UCSD-AML1 (cell line): ENCODE results near the gene B4GALNT3.
"Not testable (repeated sequence)": the region's sequence is repeated elsewhere in the genome, so short reads cannot be mapped to it uniquely, and the experiment has no call there.

ENCODE experiments used
- DNase-seq: peaks from one replicate; lab custom pipeline; 2025; ENCODE audit not compliant: unreplicated experiment; lab: John Stamatoyannopoulos, UW

Gene B4GALNT3

GRCh38 chr12:573232-573631 lies 113.5 kb downstream of the B4GALNT3 start:
- no peak for DNase-seq

GRCh38 chr12:574475-575128 lies 114.9 kb downstream of the B4GALNT3 start:
- no peak for DNase-seq

DNA sequence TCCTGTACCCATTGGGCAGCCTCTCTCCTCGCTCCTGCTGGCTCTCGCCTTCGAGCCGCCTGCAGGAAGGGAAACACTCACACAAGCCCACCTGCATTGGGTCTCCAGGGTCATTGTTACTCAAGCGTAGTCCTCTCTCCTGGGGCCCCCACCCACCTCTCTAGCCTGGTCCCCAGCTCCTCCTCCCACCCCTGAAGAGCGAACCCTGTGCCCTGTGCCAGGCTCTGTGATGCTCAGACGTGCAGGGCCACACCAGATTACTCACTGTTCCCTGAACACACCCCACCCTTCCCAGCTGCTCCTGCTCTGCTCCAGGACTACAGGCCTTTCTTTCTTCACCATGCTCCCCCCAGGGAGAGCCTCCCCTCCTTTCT lies 115.4 kb downstream of the B4GALNT3 start:
- DNase-seq: no peak

DNA sequence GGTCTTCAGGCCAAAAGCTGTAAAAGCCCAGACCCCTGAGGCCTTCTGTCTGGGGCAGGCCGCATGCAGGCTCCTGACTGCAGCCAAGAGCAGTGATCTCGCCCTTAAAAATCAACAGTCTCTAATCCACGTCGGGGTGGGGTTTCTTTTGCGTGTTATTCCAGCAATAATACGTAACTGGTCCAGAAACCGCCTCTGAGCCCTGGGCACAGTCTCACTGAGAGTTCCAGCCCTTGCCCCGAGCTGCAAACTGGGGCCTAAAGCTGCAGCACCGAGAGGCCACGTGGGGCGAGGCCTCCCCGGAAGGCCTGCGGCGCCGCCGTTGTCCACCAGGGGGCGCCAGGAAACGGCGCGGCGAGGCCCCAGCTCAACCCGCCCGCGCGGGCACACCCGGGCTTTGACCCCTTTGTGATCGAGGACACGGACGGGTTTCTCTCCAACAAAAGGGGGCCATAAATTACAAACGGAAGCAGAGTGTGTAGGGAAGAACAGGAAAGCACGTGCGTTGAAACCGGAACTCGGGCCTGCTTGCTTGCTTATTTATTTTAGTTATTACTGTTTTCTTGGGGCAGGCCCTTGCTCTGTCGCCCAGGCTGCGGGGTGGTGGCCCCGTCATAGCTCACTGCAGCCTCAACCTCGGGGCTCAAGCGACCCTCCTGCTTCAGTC lies 116.3 kb downstream of the B4GALNT3 start:
- peak; percentile 88 for DNase-seq

DNA sequence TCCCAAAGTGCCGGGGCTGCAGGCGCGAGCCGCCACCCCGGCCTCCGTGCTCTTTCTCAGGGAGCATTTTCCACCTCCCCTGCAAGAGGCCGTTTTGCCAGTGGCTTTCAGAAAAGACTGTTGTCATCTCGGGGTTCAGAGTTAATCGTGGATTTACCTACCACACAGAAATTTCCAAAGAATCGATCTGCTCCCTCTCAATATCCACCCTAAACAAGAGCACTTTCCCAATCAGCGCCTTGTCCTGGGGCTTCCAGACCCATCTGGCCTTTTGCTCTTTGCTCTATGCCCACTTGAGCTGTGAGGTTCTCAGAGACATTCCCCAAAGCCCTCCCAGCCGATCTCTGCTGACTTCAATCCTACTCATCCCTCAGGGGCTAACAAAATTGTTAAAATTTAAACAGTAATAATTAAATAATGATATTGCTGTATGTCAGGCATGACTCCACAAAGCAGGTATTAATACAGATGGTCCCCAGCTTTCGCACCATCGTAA lies 116.9 kb downstream of the B4GALNT3 start:
- DNase-seq: no peak

GRCh38 chr12:577994-578747 lies 118.4 kb downstream of the B4GALNT3 start:
- DNase-seq: not testable (repeated sequence)

DNA sequence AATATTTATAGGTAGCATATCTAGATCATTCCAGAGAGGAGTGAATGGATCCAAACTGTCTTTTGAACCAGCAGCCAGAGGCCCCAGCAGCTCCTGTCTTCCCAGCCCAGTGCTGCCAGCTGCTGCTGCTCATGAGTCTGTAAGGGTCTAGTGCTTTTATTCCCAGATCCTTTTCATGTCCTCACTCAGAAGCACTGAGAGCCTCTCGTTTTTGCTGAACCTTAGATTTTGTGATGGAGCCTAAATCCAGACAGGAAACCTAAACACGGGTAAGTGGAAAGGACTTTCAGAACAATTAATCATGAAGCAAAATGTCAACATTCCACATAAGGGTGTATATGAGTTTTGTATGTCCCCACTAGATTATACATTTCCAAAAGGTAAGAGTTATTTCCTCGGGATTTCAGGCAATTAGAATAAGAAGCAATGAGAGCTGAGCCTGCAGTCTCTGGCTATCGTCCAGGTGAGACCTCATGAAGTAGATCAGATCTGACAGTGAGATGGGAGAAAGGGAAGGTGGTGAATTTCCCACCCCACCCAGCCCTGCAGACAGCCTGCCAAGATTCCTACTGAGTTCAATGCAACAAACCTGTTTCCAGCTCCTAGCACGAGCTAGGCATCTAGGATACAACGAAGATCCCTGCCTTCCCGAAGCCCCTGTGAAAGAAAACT lies 119.1 kb downstream of the B4GALNT3 start:
- DNase-seq: no peak

GRCh38 chr12:579420-580110 lies 119.8 kb downstream of the B4GALNT3 start:
- DNase-seq: no peak

GRCh38 chr12:580813-581212 lies 121.1 kb downstream of the B4GALNT3 start:
- no peak for DNase-seq

DNA sequence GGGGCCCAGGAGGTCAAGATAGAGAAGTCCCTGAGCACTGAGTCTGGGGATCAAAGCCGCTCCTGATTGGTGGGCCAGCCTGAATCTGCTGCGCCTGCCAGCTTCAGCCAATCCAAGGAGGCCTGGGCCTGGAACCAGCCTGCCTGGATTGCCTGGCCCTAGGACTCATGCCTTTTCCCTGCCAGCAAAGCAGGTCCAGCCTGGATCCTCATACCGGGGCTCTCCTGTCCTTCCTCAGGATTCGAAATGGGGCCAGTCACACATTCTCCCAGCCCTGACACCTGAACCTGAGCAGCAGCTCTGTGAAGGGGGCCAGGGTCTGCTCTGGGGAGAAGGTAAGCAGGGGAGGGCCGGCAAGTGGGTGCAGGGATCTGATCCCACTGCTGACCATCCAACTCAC lies 121.6 kb downstream of the B4GALNT3 start:
- no peak for DNase-seq

- no peak for DNase-seq
Observed at GRCh38 chr12:581746-582145, 122.0 kb downstream of the B4GALNT3 start.

DNA sequence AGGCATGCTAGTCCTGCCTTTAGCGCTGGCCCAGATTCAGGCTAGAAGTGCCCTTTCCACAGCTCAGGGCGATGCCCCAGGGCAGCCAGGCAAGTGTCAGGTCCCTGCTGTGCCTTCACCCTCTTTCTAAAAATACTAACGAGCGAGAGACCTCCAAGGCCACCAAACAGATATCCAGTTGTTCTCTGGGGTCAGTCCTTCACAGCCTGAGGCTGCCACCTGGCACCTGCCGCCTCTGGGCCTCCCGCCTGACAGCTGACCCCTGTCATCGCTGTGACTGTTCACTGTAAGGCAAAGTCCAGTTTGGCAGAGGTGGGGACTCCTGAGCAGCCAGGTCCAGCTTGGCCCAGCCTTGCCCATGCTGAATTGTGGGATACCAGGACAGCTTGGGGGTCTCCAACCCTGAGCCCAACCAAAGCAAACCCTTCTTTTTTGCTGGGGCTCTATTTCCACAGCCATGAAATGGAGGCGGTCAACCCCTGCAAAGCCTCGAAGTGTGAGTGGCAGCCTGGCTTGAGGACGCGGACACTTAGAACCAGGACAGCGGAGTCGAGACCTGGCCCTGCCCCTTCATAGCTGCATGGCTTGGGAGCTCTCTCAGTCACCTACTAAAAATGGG lies 123.6 kb downstream of the B4GALNT3 start:
- no peak for DNase-seq

DNA sequence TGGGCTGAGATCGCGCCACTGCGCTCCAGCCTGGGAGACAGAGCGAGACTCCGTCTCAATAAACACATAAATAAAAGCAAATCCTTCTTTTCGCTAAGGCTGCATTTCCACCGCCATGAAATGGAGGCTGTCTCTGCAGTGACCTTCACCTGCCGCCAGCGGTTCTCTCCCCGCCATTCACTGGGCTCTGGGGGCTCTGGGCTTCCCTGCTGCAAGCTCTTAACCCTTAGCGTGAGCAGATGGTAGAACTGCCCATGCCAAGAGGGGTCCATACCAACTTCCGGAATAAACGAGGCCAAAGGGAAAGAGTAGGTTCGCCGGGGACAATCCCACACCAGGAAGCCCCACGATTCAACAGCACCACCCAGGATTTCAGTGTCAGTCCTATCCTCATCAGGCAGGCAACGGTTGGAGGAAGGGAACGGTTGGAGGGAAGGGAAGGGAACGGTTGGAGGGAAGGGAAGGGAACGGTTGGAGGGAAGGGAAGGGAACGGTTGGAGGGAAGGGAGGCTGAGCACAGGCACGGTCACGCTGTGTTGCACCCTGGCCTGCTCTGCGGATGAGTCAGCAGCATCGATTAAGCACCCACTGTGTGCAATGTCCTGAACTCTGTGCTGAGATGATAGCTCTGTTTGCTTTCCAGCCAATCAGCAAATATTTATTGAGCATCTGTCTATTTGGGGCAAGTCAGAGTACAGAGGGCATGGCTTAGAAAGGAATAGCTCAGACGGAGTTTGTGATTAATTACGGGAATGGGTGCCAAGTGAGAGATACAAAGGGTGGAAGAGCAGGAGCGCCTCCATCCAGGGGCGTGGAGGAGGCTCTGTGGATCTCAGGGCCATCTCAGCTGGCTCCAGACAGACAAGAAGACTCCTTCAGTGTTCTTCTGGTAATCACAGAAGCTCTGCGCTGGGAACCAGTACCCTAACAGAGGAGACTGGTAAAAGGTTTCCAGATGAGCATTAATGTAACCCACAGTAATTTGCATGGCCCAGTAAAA lies 125.6 kb downstream of the B4GALNT3 start:
- no peak for DNase-seq

DNA sequence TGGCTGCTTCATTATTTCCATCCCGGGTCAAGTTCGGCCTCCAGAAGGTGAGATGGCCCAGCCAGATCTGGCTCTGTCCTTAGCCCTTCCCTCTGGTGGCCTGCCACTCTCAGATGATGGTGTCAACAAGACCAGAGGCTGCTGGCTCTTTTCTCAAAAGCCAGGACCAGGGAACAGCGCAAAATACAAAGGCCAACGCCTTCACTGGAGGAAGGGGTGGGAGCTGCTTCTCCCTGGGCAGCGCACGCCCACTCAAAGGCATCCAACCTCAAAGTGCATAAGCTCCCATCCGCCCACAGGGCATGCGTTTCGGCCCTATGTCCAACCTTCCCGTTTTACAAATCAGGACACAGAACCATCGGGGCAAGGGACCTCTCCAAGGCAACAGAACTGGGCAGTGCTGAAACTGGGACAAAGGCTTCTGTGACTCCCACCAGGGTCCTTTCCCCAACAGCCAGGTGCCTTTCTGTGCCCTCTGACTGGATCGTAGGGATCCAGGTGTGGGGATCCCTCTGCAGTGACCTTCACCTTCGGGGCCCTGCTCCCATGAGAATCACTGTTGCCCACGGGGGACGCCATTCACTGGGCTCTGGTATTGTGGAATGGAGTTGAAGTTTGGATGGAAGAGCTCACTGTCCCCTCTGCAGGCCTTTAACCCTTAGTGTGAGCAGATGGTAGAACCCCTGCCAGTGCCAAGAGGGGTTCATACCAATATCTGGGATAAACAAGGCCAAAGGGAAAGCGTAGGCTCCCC lies 126.8 kb downstream of the B4GALNT3 start:
- no peak for DNase-seq

GRCh38 chr12:587132-588023 lies 127.6 kb downstream of the B4GALNT3 start:
- no peak for DNase-seq

GRCh38 chr12:588024-588322 lies 128.2 kb downstream of the B4GALNT3 start:
- DNase-seq: no peak

DNA sequence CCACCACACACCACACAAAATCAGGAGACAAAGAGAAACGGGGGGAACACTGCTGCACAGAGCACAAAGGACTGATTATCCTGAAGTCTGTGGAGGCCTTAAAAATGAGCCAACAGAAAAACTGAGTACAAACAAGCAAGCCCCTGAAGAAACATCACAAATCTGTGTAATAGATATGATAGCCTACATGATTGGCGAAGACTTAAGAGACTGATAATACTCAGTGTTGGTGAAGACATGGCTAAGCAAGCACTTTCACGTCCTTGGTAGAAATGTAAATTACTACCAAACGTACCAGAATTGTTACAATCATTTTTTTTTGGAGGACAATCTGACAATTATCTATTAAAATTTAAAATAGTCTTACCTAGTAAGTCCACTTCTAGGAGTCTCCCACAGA lies 128.9 kb downstream of the B4GALNT3 start:
- DNase-seq: no peak
